Stimulated activated naive CD8-positive, alpha-beta T cell treated with anti-CD3 and anti-CD28 coated beads, Interleukin-15, Interleukin-2, amounts not matched to agents 100 ng/mL and 50 ng/mL, for 24 hours (primary cell): ENCODE results near the gene CIB2.
A peak's percentile ranks its signal among the peaks of the same experiment; 100 is the strongest.

Experiments used
- H3K27ac Mint-ChIP-seq: one replicate; pipeline ENCODE4 v1.8.0; 2021; ENCODE audit warnings: mild to moderate bottlenecking, mixed read lengths
- H3K27me3 Mint-ChIP-seq: one replicate; pipeline ENCODE4 v1.8.0; 2021; ENCODE audit warnings: mixed read lengths
- H3K36me3 Mint-ChIP-seq: one replicate; pipeline ENCODE4 v1.8.0; 2021; ENCODE audit warnings: low read depth, mixed read lengths
- H3K4me1 Mint-ChIP-seq: one replicate; pipeline ENCODE4 v1.8.0; 2021; ENCODE audit warnings: low read depth, mixed read lengths
- H3K4me3 Mint-ChIP-seq: one replicate; pipeline ENCODE4 v1.8.0; 2021; ENCODE audit warnings: mild to moderate bottlenecking, mixed read lengths
- H3K9me3 Mint-ChIP-seq: one replicate; pipeline ENCODE4 v1.8.0; 2021; ENCODE audit warnings: mixed read lengths

The CIB2 gene

GRCh38 chr15:78131295-78132061 lies at the start of gene CIB2:
Gene CIB2, minus strand, starts transcription at chr15:78131445. Its CDS starts 230 bp downstream, at chr15:78131215.
- peak within 1 kb of the TSS; percentile 61 for H3K27ac Mint-ChIP-seq
- peaks cover 18% of the 10 kb centered on the region for H3K4me1 Mint-ChIP-seq
- peak within 1 kb of the TSS; percentile 86 for H3K4me3 Mint-ChIP-seq
- H3K9me3 Mint-ChIP-seq: no peaks in the 10 kb centered on the region
- H3K36me3 Mint-ChIP-seq: no peaks in the 10 kb centered on the region
- H3K27me3 Mint-ChIP-seq: no peaks in the 10 kb centered on the region

DNA sequence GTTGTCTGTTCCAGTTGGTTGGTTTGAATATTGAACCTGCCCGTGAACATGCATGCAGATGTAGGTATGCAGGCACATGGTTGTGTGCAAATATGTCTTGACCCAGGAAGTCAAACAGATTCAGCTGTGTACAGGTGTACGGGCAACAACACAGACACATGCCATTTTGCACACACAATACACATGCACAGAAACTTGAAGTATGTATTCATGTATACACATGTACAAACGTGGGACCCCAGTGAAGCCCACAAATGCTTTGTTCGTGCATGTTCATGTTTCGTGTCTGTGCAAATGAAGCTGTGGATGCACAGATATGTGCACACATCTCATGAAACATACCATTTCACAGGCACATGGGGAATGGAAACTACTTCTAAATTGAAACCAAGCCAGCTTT lies 48.7 kb upstream of the CIB2 start:
- H3K4me1 Mint-ChIP-seq: peaks cover 3% of the 10 kb centered on the region
- no peaks in the 10 kb centered on the region for H3K27me3 Mint-ChIP-seq
- no peak overlapping the region for H3K4me3 Mint-ChIP-seq
- peak overlapping the region; percentile 10 for H3K27ac Mint-ChIP-seq
- H3K36me3 Mint-ChIP-seq: no peaks in the 10 kb centered on the region
- no peaks in the 10 kb centered on the region for H3K9me3 Mint-ChIP-seq

- no peaks in the 10 kb centered on the region for H3K27me3 Mint-ChIP-seq
- H3K9me3 Mint-ChIP-seq: no peaks in the 10 kb centered on the region
- no peaks in the 10 kb centered on the region for H3K36me3 Mint-ChIP-seq
- H3K4me1 Mint-ChIP-seq: peaks cover 8% of the 10 kb centered on the region
- no peak overlapping the region for H3K27ac Mint-ChIP-seq
- no peak overlapping the region for H3K4me3 Mint-ChIP-seq
Observed at GRCh38 chr15:78179286-78179840, 48.1 kb upstream of the CIB2 start.

- Mint-ChIP-seq H3K27ac (no peak overlapping the region), H3K9me3 (no peaks in the 10 kb centered on the region), H3K4me1 (peaks cover 20% of the 10 kb centered on the region), H3K36me3 (peaks cover 8% of the 10 kb centered on the region), H3K4me3 (no peak overlapping the region), H3K27me3 (no peaks in the 10 kb centered on the region)
Observed at GRCh38 chr15:78178064-78178463, 46.8 kb upstream of the CIB2 start.

DNA sequence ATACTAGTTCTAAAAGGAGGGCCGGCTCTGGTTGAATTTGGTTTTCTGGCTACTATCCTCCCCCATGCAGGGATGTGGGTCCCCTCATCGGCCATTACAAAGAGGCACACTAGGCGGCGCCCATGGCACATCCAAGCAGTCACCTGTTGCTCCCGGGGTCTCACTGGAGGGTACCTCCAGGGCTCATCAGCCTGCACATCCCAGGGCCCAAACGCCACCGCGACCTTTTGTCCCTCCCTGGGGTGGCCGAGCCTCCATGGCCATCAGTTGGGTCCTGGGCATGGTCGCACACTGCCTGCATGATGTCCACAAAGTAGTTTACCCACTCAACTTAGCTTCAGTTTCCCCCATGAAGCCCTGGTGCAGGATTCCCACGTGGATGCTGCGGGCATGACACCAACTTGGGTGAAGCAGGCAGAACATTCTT lies 46.2 kb upstream of the CIB2 start:
- Mint-ChIP-seq H3K36me3 (peaks cover 13% of the 10 kb centered on the region), H3K4me1 (peaks cover 24% of the 10 kb centered on the region), H3K27me3 (no peaks in the 10 kb centered on the region), H3K9me3 (no peaks in the 10 kb centered on the region), H3K4me3 (no peak overlapping the region), H3K27ac (no peak overlapping the region)

DNA sequence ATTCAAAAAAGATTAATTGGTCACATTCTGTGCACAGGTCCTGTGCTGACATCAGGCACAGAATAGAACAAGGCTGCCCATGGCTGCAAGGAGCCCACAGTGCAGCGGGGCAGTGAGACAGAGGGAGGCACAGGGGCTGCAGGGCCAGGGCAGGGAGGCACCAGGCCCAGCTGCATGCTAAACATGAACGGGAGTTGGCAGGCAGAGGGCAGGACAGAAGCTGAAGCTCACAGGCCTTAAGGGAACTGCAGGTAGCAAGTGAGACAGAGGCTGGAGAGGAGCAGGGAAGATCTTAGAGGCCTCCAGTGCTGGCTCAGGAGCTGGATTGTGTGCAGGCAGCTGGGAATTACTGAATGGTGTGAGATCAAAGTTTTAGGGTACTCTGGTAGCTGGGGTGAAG lies 44.1 kb upstream of the CIB2 start:
- no peak overlapping the region for H3K27ac Mint-ChIP-seq
- peaks cover 30% of the 10 kb centered on the region for H3K4me1 Mint-ChIP-seq
- no peak overlapping the region for H3K4me3 Mint-ChIP-seq
- no peaks in the 10 kb centered on the region for H3K27me3 Mint-ChIP-seq
- no peaks in the 10 kb centered on the region for H3K9me3 Mint-ChIP-seq
- H3K36me3 Mint-ChIP-seq: peaks cover 32% of the 10 kb centered on the region

GRCh38 chr15:78174401-78174800 lies 43.2 kb upstream of the CIB2 start:
- Mint-ChIP-seq H3K27ac (no peak overlapping the region), H3K27me3 (no peaks in the 10 kb centered on the region), H3K4me3 (no peak overlapping the region)

DNA sequence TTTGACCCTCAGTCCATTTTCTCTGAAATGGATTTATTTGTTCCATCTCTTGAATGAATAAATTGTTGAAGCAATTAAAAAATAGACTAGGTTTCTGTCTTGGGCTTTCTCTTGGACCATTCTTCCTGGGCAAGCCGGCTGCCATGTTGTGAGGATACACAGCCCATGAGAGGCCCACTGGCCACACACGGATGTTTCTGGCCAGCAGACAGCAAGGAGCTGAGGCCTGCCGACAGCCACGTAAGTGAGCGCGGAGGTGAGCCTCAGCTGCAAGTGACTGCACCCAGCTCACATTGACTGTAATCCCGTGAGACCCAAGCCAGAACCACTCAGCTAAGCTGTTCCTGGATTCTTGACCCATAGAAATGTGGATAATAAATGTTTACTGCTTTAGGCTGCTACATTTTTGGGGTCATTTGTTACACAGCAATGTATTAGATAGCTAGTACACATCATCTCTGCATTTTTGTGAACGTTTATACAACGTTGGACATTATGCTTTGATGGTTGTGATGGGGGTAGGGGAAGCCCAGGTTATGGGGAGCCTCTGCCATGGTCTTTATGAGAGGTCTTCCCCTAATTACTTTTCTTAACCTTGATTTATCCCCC lies 40.7 kb upstream of the CIB2 start:
- H3K4me1 Mint-ChIP-seq: peaks cover 51% of the 10 kb centered on the region
- H3K27ac Mint-ChIP-seq: no peak overlapping the region
- H3K36me3 Mint-ChIP-seq: peaks cover 61% of the 10 kb centered on the region

More at GRCh38 chr15:78174401-78174800, 43.2 kb upstream of the CIB2 start:
- H3K36me3 Mint-ChIP-seq: peaks cover 40% of the 10 kb centered on the region
- H3K9me3 Mint-ChIP-seq: no peaks in the 10 kb centered on the region
- H3K4me1 Mint-ChIP-seq: peaks cover 34% of the 10 kb centered on the region

DNA sequence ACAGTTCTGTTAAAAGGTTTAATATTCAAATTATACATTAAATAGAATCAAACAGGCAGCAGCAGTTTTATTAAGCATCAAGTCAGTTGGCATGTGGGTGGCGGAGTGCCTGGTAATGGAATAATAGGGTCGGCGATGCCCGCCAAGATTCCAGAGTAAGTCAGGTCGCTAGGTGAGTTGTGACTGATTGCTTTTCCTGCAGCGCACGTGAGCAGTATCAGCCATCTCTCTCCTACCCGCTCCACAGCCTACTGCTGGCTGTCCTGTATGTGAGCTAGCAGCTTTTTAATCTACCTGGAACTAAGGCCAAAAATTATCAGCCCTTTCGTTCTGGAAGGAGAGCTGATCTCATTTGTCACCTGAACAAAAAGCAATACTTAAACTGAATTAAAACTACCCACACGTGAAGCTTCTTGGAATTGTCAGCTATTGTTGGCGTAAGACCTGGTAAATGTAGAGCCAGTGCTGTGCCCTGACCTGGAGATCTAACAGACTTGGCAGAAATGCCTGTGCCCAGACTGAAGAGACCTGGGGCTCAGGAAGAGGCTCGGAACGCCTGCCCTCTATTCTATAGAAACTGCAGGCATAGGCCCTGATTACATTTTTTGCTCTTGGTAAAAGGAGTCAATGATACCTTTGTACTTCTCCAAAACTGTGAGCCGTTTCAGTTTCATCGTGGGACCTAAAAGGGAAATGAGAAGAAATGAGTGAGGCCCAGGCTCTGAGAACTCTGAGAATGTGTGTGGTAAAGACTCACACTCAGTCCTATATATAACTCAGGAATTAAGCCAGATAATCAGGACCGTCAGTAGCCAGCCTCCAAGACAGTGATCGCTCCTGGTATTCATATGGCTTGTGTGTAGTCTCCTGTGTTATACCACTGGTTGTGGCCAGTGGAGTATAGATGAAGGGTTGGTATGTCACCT lies 39.9 kb upstream of the CIB2 start:
- H3K9me3 Mint-ChIP-seq: no peaks in the 10 kb centered on the region
- H3K27ac Mint-ChIP-seq: peak overlapping the region; percentile 36
- H3K27me3 Mint-ChIP-seq: no peaks in the 10 kb centered on the region
- H3K4me3 Mint-ChIP-seq: no peak overlapping the region
- peaks cover 58% of the 10 kb centered on the region for H3K4me1 Mint-ChIP-seq
- peaks cover 68% of the 10 kb centered on the region for H3K36me3 Mint-ChIP-seq

More for the DNA sequence above, 40.7 kb upstream of the CIB2 start:
- Mint-ChIP-seq H3K27me3 (no peaks in the 10 kb centered on the region), H3K4me3 (no peak overlapping the region), H3K9me3 (no peaks in the 10 kb centered on the region)

DNA sequence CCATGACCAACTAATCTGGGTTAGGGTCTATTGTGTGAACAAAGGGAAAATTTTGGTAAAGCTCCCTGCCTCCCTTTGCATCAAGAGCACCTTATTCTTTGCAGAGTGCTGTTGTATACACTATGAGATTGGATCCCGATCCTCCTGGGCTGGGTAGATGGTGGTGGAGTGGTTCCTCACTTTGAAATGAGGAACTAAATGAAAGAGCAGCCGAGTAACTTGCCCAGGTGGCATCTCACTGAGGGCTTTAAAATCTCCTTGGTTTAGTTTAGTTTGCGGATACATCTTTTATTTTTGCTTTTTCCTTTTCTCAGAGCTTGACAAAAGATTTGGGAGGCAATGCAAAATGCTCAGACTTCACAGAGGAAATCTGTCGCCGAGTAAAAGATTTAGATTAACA lies 37.4 kb upstream of the CIB2 start:
- H3K27ac Mint-ChIP-seq: no peak overlapping the region
- peaks cover 42% of the 10 kb centered on the region for H3K4me1 Mint-ChIP-seq
- no peaks in the 10 kb centered on the region for H3K9me3 Mint-ChIP-seq
- peaks cover 86% of the 10 kb centered on the region for H3K36me3 Mint-ChIP-seq
- H3K27me3 Mint-ChIP-seq: no peaks in the 10 kb centered on the region
- H3K4me3 Mint-ChIP-seq: no peak overlapping the region

- peaks cover 34% of the 10 kb centered on the region for H3K4me1 Mint-ChIP-seq
- H3K27me3 Mint-ChIP-seq: no peaks in the 10 kb centered on the region
- peaks cover 83% of the 10 kb centered on the region for H3K36me3 Mint-ChIP-seq
- H3K27ac Mint-ChIP-seq: peak overlapping the region; percentile 30
- H3K9me3 Mint-ChIP-seq: no peaks in the 10 kb centered on the region
- peak overlapping the region; percentile 24 for H3K4me3 Mint-ChIP-seq
Observed at GRCh38 chr15:78167227-78167888, 36.1 kb upstream of the CIB2 start.

GRCh38 chr15:78164010-78164409 lies 32.8 kb upstream of the CIB2 start:
- Mint-ChIP-seq H3K9me3 (no peaks in the 10 kb centered on the region), H3K4me3 (no peak overlapping the region), H3K27me3 (no peaks in the 10 kb centered on the region), H3K36me3 (peaks cover 73% of the 10 kb centered on the region), H3K4me1 (peaks cover 32% of the 10 kb centered on the region), H3K27ac (peak overlapping the region; percentile 9)

DNA sequence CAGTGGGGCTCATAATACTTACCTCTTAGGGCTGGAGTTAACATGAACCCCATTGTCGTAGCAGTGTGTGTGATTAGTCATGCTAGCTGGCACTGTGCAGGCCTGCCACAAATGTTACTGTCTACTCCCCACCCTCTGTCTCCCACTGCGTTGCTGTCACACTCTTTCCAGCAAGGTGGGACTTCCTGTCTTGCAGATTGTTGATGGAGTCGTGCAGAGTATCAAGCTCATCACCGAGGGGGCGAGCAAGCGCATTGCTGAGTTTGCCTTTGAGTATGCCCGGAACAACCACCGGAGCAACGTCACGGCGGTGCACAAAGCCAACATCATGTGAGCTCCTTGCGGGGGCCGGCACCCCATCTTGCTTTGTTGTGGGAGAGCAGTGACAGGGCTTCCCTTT lies 30.8 kb upstream of the CIB2 start:
- H3K4me1 Mint-ChIP-seq: peaks cover 17% of the 10 kb centered on the region
- peak overlapping the region; percentile 17 for H3K4me3 Mint-ChIP-seq
- H3K27me3 Mint-ChIP-seq: no peaks in the 10 kb centered on the region
- H3K9me3 Mint-ChIP-seq: no peaks in the 10 kb centered on the region
- H3K36me3 Mint-ChIP-seq: peaks cover 69% of the 10 kb centered on the region
- peak overlapping the region; percentile 36 for H3K27ac Mint-ChIP-seq

GRCh38 chr15:78159395-78159794 lies 28.1 kb upstream of the CIB2 start:
- Mint-ChIP-seq H3K4me1 (peaks cover 9% of the 10 kb centered on the region), H3K9me3 (no peaks in the 10 kb centered on the region), H3K4me3 (no peak overlapping the region), H3K27me3 (no peaks in the 10 kb centered on the region), H3K36me3 (peaks cover 57% of the 10 kb centered on the region), H3K27ac (no peak overlapping the region)
